Osteoblast (primary cell): ENCODE data around the gene JAZF1. TPM values are rescaled to one million over a fixed set of nuclear protein-coding genes. Genes with fewer than 3 reads are reported as not detected.

Experiments used
- DNase-seq: peaks from one replicate; pipeline ENCODE4 v3.0.0; 2011; ENCODE audit warnings: low spot score, mixed read lengths; ENCODE audit not compliant: insufficient read length; ENCODE audit errors: missing footprints
- H2AFZ ChIP-seq: 2 replicates; pipeline ENCODE4 v1.6.0; 2011; ENCODE audit warnings: mild to moderate bottlenecking, low read length
- H3K27ac ChIP-seq: 2 replicates; pipeline ENCODE4 v1.5.1; 2011; ENCODE audit warnings: mild to moderate bottlenecking, low read depth, low read length, moderate library complexity
- H3K27me3 ChIP-seq: 2 replicates; pipeline ENCODE4 v1.6.0; 2012; ENCODE audit warnings: mild to moderate bottlenecking, control low read depth, inconsistent platforms, low read length, moderate library complexity; ENCODE audit not compliant: insufficient read depth
- H3K36me3 ChIP-seq: 2 replicates; pipeline ENCODE4 v1.5.1; 2011; ENCODE audit warnings: mild to moderate bottlenecking, low read length, control low read depth, moderate library complexity; ENCODE audit not compliant: insufficient read depth
- H3K4me1 ChIP-seq: 2 replicates; pipeline ENCODE4 v1.5.1; 2011; ENCODE audit warnings: mild to moderate bottlenecking, low read length, control low read depth, moderate library complexity; ENCODE audit not compliant: insufficient read depth
- H3K4me2 ChIP-seq: 2 replicates; pipeline ENCODE4 v1.6.0; 2011; ENCODE audit warnings: mild to moderate bottlenecking, low read length; ENCODE audit not compliant: insufficient read depth
- H3K4me3 ChIP-seq: fragments of 200-600 bp; sonication (generic); 3 replicates; pipeline ENCODE4 v1.5.1; 2012; ENCODE audit warnings: mild to moderate bottlenecking, low read length, inconsistent platforms; ENCODE audit not compliant: insufficient read depth
- H3K79me2 ChIP-seq: 2 replicates; pipeline ENCODE4 v1.6.0; 2012; ENCODE audit warnings: mild to moderate bottlenecking, low read length, control low read depth, inconsistent platforms; ENCODE audit not compliant: insufficient read depth
- H3K9me3 ChIP-seq: 2 replicates; pipeline ENCODE4 v1.5.1; 2011; ENCODE audit warnings: low read depth, low read length, control low read depth
- H4K20me1 ChIP-seq: 2 replicates; pipeline ENCODE4 v1.6.0; 2012; ENCODE audit warnings: mild to moderate bottlenecking, low read length, control low read depth; ENCODE audit not compliant: insufficient read depth
- total RNA-seq: library from RNA; depleted of rRNA; stranded (reverse); fragments of >200 nt; gene quantifications from 2 replicates; pipeline ENCODE4 v1.2.3, GENCODE V29; 2012
- TF ChIP-seq, protein P1 (sequence below): IDR thresholded peaks from 2 replicates; pipeline ENCODE4 v1.5.1; 2011; ENCODE audit warnings: mild to moderate bottlenecking, low read depth, low read length, moderate library complexity; ENCODE audit errors: extremely low read depth

Gene JAZF1
- total RNA-seq, 1 donor, result 15.9 TPM

DNA sequence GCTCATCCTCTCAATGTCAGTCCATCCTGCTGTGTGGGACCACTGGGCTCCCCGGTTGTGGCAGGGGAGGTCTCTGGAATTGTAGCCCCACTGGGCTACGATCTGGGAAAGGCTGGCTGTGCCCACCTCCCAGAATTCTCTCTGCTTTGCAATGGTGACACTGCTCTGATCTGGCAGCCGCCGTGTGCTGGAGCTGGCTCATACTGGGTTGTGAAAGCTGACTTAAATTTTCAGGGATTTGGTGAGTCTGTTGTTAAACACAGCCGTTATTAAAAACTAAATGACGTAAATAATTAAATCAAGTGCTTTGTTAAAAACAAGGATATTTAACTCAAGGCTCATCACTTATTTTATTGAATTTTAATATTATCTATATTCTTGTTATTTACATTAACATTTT is 280.6 kb downstream of the JAZF1 start:
- Histone ChIP-seq H3K4me3 (no peak overlapping the region), H3K4me2 (no peak overlapping the region), H3K79me2 (peaks cover 15% of the 10 kb centered on the region), H3K27ac (no peak overlapping the region), H3K27me3 (no peaks in the 10 kb centered on the region), H4K20me1 (peaks cover 4% of the 10 kb centered on the region), H3K9me3 (no peaks in the 10 kb centered on the region), H2AFZ (no peak overlapping the region), H3K36me3 (no peaks in the 10 kb centered on the region), H3K4me1 (peaks cover 16% of the 10 kb centered on the region)
- DNase-seq, result no peak
- TF ChIP-seq, protein P1, sequence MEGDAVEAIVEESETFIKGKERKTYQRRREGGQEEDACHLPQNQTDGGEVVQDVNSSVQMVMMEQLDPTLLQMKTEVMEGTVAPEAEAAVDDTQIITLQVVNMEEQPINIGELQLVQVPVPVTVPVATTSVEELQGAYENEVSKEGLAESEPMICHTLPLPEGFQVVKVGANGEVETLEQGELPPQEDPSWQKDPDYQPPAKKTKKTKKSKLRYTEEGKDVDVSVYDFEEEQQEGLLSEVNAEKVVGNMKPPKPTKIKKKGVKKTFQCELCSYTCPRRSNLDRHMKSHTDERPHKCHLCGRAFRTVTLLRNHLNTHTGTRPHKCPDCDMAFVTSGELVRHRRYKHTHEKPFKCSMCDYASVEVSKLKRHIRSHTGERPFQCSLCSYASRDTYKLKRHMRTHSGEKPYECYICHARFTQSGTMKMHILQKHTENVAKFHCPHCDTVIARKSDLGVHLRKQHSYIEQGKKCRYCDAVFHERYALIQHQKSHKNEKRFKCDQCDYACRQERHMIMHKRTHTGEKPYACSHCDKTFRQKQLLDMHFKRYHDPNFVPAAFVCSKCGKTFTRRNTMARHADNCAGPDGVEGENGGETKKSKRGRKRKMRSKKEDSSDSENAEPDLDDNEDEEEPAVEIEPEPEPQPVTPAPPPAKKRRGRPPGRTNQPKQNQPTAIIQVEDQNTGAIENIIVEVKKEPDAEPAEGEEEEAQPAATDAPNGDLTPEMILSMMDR, result no peak

DNA sequence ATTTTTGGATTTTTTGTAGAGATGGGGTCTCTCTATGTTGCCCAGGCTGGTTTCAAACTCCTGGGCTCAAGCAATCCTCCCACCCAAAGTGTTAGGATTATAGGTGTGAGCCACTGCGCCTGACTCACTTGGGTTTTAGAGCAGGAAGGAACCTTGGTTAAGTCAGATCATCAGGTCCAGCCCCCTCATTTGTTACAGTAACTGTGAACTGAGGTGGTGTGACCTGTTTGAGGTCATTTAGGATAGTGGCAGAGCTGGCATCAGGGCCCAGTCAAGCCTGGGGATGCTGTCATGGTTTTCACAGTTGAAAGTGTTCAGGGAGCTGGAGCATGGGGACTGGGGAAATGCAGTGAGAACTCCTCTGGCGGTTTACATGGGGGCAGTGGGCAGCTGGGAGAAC is 281.0 kb downstream of the JAZF1 start:
- Histone ChIP-seq H3K79me2 (peaks cover 15% of the 10 kb centered on the region), H3K9me3 (no peaks in the 10 kb centered on the region), H3K27me3 (no peaks in the 10 kb centered on the region), H4K20me1 (peaks cover 4% of the 10 kb centered on the region), H3K4me1 (peaks cover 16% of the 10 kb centered on the region), H3K36me3 (no peaks in the 10 kb centered on the region), H2AFZ (no peak overlapping the region), H3K4me3 (no peak overlapping the region), H3K27ac (no peak overlapping the region), H3K4me2 (no peak overlapping the region)
- no peak for DNase-seq
- TF ChIP-seq, protein P1, result no peak

DNA sequence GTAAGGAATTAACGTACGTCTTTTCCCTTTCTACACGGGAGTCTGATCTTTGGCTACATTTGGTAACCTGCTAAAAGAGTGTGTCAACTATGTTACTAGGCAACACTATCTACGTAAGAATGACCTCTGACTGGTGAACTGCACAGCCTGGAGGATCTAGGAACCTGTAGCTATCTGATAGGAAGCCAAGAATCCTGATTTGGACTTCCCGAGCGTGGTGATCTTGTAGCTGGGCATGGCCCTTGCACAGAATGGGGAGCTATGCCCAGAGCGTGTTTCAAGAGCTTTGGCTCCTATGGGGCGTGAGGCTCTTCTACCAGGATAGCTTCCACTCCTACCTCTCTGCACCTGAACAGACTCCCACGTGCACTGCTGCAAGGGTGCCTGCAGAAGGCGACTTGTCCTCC is 283.2 kb downstream of the JAZF1 start:
- Histone ChIP-seq H2AFZ (no peak overlapping the region), H3K9me3 (no peaks in the 10 kb centered on the region), H3K4me2 (no peak overlapping the region), H4K20me1 (peaks cover 4% of the 10 kb centered on the region), H3K79me2 (peaks cover 12% of the 10 kb centered on the region), H3K4me3 (no peak overlapping the region), H3K27me3 (no peaks in the 10 kb centered on the region), H3K36me3 (peaks cover 3% of the 10 kb centered on the region), H3K4me1 (peaks cover 16% of the 10 kb centered on the region), H3K27ac (no peak overlapping the region)
- TF ChIP-seq, protein P1, result no peak
- DNase-seq, result no peak

DNA sequence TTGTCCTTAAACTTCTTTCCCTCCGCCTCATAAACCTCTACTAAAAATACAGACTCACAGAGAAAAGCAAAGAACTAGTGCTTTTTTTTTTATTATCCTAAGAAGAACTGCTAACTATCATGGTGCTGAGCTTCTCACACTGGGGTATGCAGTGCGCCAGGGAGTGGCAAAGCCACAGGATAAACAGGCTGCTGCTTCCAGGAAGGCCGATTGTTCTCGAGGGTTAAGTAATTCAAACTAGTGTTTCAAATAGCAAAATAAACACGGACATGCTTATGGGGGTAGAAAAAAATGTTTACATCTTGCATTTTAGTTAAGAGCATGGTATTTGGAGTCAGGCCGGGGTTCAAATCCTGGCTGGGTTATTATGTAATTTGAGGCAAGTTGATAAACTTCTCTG is 283.6 kb downstream of the JAZF1 start:
- peaks cover 16% of the 10 kb centered on the region for H3K4me1 ChIP-seq
- no peak overlapping the region for H3K4me2 ChIP-seq

More for the DNA sequence above, 283.6 kb downstream of the JAZF1 start:
- Histone ChIP-seq H4K20me1 (peaks cover 4% of the 10 kb centered on the region), H3K4me3 (no peak overlapping the region), H3K79me2 (peaks cover 12% of the 10 kb centered on the region), H3K27ac (no peak overlapping the region), H2AFZ (no peak overlapping the region), H3K36me3 (peaks cover 3% of the 10 kb centered on the region), H3K9me3 (no peaks in the 10 kb centered on the region), H3K27me3 (no peaks in the 10 kb centered on the region)
- TF ChIP-seq, protein P1, result no peak
- no peak for DNase-seq
